Kidney (tissue), 14 donors: Measurements from ENCODE around the gene SORBS2. TPM values are rescaled to one million over a fixed set of nuclear protein-coding genes. Genes with fewer than 3 reads are reported as not detected.

Experiments used
- DNase-seq, 5 donors: peaks; one replicate each; pipeline ENCODE4 v3.0.0-alpha.2; 2013 to 2020
- FAIRE-seq: peaks from 2 replicates; lab custom pipeline; 2012; peaks lifted over from hg19 to GRCh38; lab: Jason Lieb, UNC
- H3K27ac ChIP-seq, 2 donors: one replicate each; pipeline ENCODE4 v1.7.0; 2013; ENCODE audit warnings: low read depth in 2 of 2, low read length in 2 of 2, inconsistent platforms in 1 of 2
- H3K27me3 ChIP-seq: one replicate; pipeline ENCODE4 v1.7.1; 2013; ENCODE audit warnings: low read length, inconsistent platforms; ENCODE audit not compliant: control insufficient read depth, insufficient read depth
- H3K36me3 ChIP-seq, 3 donors: one replicate each; pipeline versions ENCODE4 v1.7.0 to v1.7.1; 2013; ENCODE audit warnings: low read length in 3 of 3, control low read depth in 1 of 3, inconsistent platforms in 1 of 3; ENCODE audit not compliant: insufficient read depth in 3 of 3, control insufficient read depth in 2 of 3
- H3K4me1 ChIP-seq, 3 donors: one replicate each; pipeline versions ENCODE4 v1.7.0 to v1.7.1; 2013; ENCODE audit warnings: low read length in 3 of 3, inconsistent platforms in 1 of 3, low read depth in 1 of 3; ENCODE audit not compliant: control insufficient read depth in 2 of 3, insufficient read depth in 2 of 3
- H3K4me3 ChIP-seq, 3 donors: one replicate each; pipeline versions ENCODE4 v1.7.0 to v1.8.1; 2013; ENCODE audit warnings: low read length in 3 of 3, control low read depth in 1 of 3, inconsistent platforms in 1 of 3
- H3K9ac ChIP-seq, 3 donors: one replicate each; pipeline versions ENCODE4 v1.7.0 to v1.7.1; 2013; ENCODE audit warnings: low read length in 3 of 3, control low read depth in 1 of 3, inconsistent platforms in 1 of 3
- H3K9me3 ChIP-seq, 3 donors: one replicate each; pipeline versions ENCODE4 v1.7.0 to v1.7.1; 2013; ENCODE audit warnings: low read length in 3 of 3, control low read depth in 1 of 3, inconsistent platforms in 1 of 3; ENCODE audit not compliant: control insufficient read depth in 2 of 3, insufficient read depth in 1 of 3
- intact Hi-C: fragments of 100-400 bp; cut with DNase I; formaldehyde crosslinking; loops from one replicate; pipeline ENCODE4 v1.11.1; 2022
- polyA plus RNA-seq: library from polyadenylated mRNA; stranded (reverse); fragments of 350-450 nt; fragmentation: Illumina TruSeq; extraction: RNeasy Lipid Tissue Mini Kit (QIAGEN cat#74804); gene quantifications from one replicate; pipeline ENCODE4 v1.2.3, GENCODE V29; 2014; ENCODE audit warnings: low read depth, low replicate concordance; ENCODE audit not compliant: insufficient read depth
- total RNA-seq: library from RNA; stranded (reverse); fragmentation: NEBNext Ultra II Directional; extraction: Animal tissue kit (Norgen Biotek cat#: 25700); gene quantifications from one replicate; pipeline ENCODE4 v1.2.1, GENCODE V29; 2021
- TF ChIP-seq, protein P1 (sequence below): IDR thresholded peaks from 3 replicates; pipeline ENCODE4 v1.5.1; 2012; ENCODE audit warnings: mild to moderate bottlenecking, moderate library complexity, borderline replicate concordance; ENCODE audit not compliant: insufficient read depth; ENCODE audit errors: extremely low read depth
- donor health status: control.
- donor health status: control.
- donor health status: control.
- donor health status: control.
- donor health status: control.
- donor health status: DM: yes; HTN: yes; CAD: no.
- donor health status: Normal renal cell carcinoma (clear cell type).

SORBS2 gene
- total and polyA plus RNA-seq, 2 donors from 2014 or later = 26.0 to 127 TPM

DNA sequence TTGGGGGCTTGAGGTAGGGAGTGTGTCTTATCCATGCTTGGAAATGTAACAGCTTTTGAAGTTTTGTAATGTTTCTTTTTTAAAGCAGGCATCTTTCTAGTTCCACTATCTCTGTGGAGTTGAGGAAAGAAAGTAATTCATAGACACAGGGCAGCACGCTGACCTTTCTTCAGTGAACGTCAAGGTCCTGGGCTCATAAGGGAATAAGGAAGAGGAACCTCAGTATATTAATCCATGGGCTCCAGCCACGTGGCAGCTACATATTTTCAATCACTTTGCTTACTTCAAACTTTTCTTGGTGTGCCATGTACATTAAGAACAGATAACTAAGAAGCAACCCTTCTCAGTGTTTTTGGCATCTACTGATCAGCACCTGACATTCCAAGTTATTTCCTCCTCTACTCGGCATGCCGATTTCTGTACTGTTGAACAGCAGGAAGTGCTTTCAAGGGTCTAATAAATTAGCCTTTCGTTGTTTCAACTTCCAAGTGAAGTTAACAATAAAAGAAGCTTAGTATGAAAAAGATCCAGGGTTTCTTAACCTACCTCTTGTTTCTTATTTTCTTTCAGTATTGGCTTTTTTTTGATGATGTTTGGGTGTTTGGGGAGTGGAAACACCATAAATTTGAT is 88.2 kb downstream of the SORBS2 start:
- no peaks in the 10 kb centered on the region for H3K9me3 ChIP-seq
- FAIRE-seq = no peak
- H3K27me3 ChIP-seq = no peaks in the 10 kb centered on the region
- TF ChIP-seq, protein P1, sequence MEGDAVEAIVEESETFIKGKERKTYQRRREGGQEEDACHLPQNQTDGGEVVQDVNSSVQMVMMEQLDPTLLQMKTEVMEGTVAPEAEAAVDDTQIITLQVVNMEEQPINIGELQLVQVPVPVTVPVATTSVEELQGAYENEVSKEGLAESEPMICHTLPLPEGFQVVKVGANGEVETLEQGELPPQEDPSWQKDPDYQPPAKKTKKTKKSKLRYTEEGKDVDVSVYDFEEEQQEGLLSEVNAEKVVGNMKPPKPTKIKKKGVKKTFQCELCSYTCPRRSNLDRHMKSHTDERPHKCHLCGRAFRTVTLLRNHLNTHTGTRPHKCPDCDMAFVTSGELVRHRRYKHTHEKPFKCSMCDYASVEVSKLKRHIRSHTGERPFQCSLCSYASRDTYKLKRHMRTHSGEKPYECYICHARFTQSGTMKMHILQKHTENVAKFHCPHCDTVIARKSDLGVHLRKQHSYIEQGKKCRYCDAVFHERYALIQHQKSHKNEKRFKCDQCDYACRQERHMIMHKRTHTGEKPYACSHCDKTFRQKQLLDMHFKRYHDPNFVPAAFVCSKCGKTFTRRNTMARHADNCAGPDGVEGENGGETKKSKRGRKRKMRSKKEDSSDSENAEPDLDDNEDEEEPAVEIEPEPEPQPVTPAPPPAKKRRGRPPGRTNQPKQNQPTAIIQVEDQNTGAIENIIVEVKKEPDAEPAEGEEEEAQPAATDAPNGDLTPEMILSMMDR = no peak
- H3K4me3 ChIP-seq = peak overlapping the region in 1 of 3 donors; percentile 27
- DNase-seq = peak in 1 of 5 donors; percentile 50
- peak overlapping the region; percentile 69 for H3K27ac ChIP-seq
- H3K9ac ChIP-seq = no peak overlapping the region
- H3K4me1 ChIP-seq = peaks cover 0 to 50% (median 24%) of the 10 kb centered on the region in 3 donors
- intact Hi-C loops = no loop called here
- H3K36me3 ChIP-seq = no peaks in the 10 kb centered on the region

DNA sequence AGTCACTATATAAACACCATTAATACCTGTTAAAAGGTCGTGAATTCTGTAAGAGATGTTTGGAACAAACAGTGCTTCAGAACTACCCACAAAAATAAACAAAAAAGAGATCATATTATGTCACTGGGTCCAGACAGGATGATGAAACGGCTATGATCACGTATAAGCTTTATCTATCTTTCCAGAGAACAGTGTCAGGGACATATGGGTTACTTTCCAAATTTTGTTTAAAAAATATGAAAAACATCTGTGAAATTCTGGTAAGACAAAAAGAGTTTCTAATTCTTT is 90.0 kb downstream of the SORBS2 start:
- no peak overlapping the region for H3K9ac ChIP-seq
- no peaks in the 10 kb centered on the region for H3K9me3 ChIP-seq
- TF ChIP-seq, protein P1 = no peak
- no peak overlapping the region for H3K4me3 ChIP-seq
- no peaks in the 10 kb centered on the region for H3K27me3 ChIP-seq
- H3K4me1 ChIP-seq = peaks cover 5 to 52% (median 28%) of the 10 kb centered on the region in 3 donors
- no peak for DNase-seq
- peak; percentile 76 for FAIRE-seq
- intact Hi-C loops = no loop called here
- peak overlapping the region; percentile 44 to 66 for H3K27ac ChIP-seq
- H3K36me3 ChIP-seq = no peaks in the 10 kb centered on the region

GRCh38 chr4:185721190-185722028 is 90.6 kb downstream of the SORBS2 start:
- FAIRE-seq = no peak

More at GRCh38 chr4:185721190-185722028, 90.6 kb downstream of the SORBS2 start:
- Histone ChIP-seq H3K27ac (peak overlapping the region; percentile 45 to 66), H3K36me3 (no peaks in the 10 kb centered on the region), H3K4me1 (peaks cover 5 to 52% (median 28%) of the 10 kb centered on the region in 3 donors), H3K9ac (no peak overlapping the region), H3K4me3 (no peak overlapping the region), H3K9me3 (no peaks in the 10 kb centered on the region), H3K27me3 (no peaks in the 10 kb centered on the region)
- intact Hi-C loops = no loop called here
- TF ChIP-seq, protein P1 = no peak
- no peak for DNase-seq
